OCI-LY1 (cell line): ENCODE measurements around the gene WNK2.

Experiments
- CTCF ChIP-seq: fragments of 200-600 bp; sonication (generic), shearing (Covaris generic); IDR thresholded peaks from 2 replicates; pipeline ENCODE4 v1.5.1; 2017; ENCODE audit warnings: mild to moderate bottlenecking, antibody characterized with exemption, low read length, moderate library complexity, mixed read lengths
- EZH2 ChIP-seq: fragments of 200-600 bp; sonication (generic), shearing (Covaris generic); IDR thresholded peaks from 2 replicates; pipeline ENCODE4 v1.8.0; 2017; ENCODE audit warnings: borderline replicate concordance, mixed run types, mild to moderate bottlenecking, antibody characterized with exemption, low read length, moderate library complexity, mixed read lengths

GRCh38 chr9:93287189-93287552 lies 103.2 kb downstream of the WNK2 start:
- TF ChIP-seq CTCF (no peak), EZH2 (no peak)
